HG03442 (cell line): ENCODE measurements around the gene LSM4.
"Not testable (repeated sequence)": the region's sequence is repeated elsewhere in the genome, so short reads cannot be mapped to it uniquely, and the experiment has no call there.

Experiments used
- ATAC-seq: cut with Tn5 transposase; IDR thresholded peaks from one replicate; pipeline ENCODE4 v1.9.1; 2021; ENCODE audit warnings: mild to moderate bottlenecking, moderate library complexity; ENCODE audit not compliant: unreplicated experiment

Gene LSM4

DNA sequence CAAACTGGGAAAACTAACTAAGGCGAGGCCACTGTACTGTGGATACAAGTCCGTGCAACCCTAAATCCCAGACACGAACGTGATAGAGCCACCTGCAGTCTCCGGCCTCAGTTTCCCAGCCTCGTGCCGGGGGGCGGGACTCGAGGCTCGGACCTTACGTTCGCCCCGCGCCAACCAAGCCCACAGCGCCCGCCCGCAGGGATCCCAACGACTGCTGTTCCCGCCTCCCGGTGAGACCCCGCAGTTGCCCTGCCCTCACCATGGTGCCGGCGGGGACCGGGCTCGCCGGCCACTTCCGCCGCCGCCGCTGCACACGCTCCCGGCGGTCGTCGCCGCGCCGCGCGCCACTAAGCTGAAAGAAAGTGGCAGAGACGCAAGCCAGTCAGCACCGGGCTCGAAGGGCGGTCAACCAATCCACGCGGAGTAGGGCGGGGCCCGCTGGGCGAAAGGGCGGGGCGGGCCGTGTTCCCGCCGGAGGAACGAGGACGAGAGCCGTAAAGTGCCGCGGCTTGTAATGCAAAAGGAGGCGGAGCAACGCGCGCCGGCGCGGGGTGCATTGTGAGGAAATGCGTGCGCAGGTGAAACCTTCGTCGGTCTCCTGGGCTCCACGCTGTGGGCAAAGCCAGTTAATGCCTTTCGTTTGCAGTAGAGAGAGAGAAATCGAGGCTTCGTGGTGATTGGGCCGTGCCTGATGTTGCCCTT, at the start of gene LSM4:
LSM4 (minus strand) TSS at position 318 of the 702 bp plus-strand sequence; CDS start at position 262, 56 bp downstream.
- ATAC-seq, result peak; percentile 91

DNA sequence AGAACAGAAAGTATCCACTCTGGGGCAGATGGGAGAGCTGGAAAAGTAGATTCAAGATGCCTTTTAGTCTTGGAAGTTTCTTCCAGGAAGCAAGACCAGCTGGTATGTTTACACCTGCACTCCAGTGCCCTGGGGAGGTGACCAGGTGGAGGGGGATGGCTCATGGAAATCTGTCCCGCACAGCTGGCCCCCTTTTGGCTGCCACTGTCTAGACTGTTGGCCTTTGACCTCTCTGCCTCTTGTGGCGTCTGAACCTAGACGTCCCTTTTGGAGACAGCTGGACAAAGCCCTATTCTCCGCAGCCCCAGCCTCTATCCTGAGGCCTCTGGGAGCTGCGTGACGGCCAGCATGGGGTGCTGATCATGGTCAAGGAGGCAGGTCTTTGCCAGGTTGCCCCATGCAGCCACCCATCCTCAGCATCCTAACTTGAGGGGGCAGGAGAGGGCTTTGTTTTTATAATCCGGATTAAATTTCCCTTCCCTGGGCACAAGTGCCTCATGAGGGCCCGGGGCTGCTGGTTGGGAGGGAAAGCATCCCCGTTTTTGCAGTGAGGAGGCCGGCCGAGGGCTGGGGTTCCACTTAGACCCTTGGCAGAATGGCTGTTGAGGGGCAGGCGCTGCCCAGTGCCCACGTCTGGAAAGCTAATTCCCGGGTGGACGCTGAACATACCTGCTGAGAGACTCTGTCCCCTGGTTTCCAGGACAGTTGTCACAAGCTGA, 45.8 kb upstream of the LSM4 start:
- no peak for ATAC-seq

DNA sequence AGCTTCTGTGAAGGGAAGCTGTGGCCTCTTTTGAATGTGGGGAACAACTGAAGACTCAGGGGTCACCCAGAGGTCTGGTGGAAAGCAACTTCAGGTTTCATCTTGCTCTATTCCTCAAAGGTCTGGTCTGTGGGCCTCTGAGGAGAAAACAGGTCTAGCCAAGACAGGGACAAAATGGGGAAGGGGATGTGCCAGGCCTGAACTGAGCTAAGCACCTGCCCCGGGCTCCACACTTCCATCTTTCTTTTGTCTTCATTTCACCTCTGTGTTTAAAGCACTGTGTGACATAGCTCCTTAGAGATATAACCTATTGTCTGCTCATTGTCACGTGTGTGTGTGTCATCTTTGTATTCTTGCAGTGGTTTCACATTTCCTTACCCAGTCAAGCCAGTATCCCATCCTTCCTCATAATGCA, 43.2 kb upstream of the LSM4 start:
- no peak for ATAC-seq

DNA sequence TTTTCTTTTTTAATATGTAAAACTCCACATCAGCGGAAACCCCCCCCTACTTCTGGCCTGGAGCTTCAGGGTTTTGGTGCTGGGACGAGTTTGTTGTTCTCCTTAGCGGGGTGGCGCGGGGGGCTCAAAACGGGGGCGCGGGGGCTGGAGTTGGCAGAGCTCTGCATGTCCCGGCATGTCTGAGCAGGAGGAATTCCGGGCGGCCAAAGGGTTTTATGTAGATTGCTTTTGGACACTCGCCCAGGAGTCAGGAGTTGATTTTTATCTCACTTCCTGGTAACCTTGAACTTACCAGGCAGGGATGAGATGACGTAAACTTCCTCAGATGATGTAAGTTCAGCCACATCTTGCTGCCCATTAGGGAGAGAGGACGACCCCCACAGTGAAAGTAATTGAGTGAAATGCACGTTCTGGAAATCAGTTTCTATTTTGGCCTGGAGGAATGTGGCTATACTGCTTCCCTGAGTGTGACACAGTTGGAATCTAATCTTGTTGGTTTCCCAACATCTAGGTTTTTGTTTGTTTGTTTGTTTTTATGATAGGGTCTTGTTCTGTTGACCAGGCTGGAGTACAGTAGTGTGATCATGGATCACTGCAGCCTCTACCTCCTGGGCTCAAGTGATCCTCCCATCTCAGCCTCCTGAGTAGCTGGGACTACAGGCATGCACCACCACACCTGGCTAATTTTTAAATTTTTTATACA, 42.1 kb upstream of the LSM4 start:
- no peak for ATAC-seq

DNA sequence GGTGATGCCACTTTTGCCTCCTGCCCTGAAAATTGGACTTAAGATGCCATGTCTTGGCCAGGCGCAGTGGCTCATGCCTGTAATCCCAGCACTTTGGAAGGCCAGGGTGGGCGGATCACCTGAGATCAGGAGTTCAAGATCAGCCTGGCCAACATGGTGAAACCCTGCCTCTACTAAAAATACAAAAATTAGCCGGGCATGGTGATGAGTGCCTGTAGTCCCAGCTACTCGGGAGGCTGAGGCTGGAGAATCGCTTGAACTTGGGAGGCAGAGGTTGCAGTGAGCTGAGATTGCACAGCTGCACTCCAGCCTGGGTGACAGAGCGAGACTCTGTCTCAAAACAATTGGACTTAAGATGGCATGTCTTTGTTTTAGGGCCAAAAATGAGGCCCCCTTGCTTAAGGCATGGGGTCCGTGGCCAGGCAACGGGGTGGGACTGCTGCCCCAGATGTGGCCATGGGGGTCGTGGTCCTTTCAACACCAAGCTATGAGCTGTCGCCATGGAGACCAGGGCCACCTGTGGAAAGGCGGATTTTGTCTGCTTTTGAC, 41.5 kb upstream of the LSM4 start:
- not testable (repeated sequence) for ATAC-seq

DNA sequence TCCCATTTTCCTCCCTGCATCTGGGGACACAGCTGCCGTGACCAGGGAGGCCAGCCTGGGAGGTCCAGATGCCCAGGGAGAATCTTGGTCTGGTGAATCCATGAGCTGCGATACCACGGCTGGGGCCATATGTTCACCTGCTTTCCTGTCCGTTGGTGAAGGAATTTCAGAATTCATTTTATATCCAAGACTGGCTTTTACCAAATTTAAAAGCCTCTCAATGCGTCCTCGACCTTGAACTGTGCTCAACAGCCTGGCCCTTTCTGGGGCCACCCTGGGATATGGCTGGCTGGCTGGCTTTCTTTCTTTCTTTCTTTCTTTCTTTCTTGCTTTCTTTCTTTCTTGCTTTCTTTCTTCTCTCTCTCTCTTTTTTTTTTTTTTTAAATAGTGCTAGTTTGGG, 40.9 kb upstream of the LSM4 start:
- ATAC-seq, result no peak

DNA sequence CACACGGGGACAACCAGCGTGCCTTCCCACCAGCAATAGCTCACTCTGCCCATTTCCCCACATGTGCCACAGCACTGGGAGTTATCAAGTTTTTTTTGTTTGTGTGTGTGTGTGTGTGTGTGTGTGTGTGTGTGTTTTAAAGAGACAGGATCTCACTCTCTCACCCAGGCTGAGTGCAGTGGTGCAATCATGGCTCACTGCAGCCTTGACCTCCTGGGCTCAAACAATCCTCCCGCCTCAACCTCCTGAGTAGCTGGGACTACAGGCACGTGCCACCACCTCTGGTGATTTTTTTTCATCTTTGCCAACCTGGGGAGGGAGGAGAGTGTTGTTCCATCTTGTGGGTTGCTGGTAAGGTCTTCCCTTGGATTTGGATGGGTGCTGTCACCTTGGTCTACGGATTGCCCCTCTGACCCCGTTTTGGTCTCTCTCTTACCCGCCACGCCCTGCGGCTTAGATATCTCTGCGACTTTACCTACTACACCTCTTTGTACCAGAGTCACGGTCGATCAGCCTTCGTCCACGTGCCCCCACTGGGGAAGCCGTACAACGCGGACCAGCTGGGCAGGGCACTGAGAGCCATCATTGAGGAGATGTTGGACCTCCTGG, 40.2 kb upstream of the LSM4 start:
- ATAC-seq, result no peak

DNA sequence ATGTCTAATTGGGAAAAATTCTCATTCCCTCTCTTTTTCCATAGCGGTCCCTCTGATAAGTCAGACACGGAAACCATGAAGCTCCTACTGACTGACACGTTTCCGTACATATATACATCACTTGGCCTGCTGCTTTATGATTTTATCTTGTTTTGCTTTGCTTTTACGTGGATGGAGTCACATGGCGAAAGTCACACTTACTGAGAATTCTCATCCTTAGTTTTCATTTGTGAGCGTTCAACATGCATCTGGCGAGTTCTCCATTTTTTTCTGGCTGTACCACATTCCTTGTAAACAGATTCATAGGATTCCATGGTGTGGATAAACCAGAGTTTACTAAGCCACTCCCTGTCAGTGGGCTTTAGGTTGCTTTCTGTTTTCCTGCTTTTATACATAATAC, 38.8 kb upstream of the LSM4 start:
- no peak for ATAC-seq

DNA sequence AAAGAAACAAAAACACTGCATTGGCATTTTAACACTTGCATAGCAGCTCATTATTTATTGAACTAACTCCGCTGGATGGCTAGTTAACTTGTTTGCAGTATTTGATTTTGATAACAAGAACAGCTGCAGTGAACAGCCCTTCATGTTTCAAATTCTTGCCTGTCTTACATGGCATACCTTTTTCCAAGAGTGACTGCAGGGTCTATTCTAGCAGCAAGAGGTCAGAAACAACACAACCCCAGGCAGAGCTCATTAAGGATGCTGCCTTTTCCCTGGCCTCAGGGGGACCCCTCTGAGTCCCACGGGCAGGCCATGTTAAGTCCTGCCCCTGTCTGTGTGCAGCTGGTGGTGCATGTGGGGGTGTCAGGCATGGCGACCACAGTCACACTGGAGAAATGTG, 34.2 kb upstream of the LSM4 start:
- no peak for ATAC-seq

DNA sequence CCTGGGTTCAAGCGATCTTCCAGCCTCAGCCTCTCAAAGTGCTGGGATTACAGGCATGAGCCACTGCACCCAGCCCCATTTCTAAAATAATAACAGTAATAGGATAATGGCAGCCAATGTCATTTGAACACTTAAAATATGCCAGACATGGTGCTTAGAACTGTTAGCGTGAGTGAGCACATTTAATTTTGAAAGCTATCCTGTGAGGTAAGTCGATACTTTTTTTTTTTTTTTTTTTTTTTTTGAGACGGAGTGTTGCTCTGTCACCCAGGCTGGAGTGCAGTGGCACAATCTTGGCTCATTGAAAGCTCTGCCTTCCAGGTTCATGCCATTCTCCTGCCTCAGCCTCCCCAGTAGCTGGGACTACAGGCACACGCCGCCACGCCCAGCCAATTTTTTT, 31.9 kb upstream of the LSM4 start:
- not testable (repeated sequence) for ATAC-seq

DNA sequence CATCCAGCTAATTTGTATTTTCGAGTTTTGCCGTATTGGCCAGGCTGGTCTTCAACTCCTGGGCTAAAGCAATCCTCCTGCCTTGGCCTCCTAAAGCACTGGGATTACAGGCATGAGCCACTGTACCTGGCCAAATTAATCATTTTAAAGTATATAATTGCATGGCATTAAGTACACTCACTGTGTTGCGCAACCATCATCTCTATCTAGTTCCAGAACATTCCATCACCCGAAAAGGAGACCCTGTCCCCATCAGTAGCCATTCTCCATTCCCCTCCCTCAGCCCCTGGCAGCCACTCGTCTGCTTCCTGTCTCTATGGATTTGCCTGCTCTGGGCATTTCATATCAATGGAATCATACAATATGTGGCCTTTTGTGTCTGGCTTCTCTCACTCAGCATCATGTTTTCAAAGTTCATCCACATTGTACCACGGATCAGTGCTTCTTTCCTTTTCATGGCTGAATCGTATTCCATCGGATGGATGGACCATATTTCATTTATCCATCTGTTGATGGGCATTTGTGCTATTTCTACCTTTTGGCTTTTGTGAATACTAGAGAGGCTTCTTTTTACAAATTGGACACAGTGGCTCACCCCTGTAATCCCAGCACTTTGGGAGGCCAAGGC, 30.6 kb upstream of the LSM4 start:
- no peak for ATAC-seq

DNA sequence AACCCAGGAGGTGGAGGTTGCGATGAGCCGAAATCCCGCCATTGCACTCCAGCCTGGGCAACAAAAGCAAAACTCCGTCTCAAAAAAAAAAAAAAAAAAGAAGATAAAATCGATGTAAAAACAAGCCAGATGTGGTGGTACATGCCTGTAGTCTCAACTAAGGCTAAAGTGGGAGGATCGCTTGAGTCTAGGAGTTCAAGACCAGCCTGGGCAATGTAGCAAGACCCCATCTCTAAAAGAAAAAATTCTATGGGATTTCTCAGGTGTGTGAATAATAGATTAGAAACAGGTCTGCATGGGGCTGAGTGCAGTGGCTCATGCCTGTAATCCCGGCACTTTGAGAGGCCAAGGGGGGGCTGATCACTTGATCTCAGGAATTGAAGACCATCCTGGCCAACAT, 28.7 kb upstream of the LSM4 start:
- no peak for ATAC-seq

DNA sequence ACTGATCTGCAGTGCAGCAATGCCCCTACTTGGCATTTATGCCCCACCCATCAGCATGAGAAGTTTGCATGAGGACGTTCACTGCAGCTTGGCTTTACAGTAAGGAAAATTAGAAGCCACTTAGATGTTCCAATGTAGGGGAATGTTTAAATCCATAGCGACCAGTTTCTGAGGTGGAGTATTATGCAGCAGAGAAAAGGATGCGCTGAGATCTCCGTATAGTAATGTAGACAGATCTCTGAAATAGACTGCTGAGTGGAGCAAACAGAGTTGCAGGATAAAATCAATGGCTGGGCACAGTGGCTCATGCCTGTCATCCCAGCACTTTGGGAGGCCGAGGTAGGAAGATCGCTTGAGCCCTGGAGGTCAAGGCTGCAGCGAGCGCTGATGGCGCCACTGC, 27.6 kb upstream of the LSM4 start:
- ATAC-seq, result no peak

DNA sequence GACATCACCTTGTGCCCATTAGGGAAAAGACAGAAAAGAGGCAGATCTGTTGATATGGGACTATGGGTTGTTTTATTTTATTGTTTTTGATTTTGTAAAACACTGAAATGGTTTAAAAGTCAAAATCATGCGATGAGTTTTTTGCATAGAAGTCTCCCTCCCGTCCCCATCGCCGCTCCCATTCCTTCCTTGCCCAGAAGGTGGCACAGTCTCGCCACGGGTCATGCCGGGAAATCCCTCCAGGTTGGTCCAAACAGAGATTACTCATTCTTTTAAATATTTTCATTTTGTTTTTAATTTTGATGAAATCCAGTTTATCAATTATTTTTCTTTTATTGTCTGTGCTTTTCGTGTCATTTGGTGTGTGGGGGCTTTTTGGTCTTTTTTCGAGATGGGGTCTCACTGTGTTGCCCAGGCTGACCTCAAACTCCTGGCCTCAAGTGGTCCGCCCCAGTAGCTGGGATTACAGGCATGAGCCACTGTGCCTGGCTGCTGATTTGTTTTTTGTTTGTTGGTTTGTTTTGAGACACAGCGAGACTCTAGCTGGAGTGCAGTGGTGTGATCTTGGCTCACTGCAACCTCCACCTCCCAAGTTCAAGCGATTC, 26.8 kb upstream of the LSM4 start:
- no peak for ATAC-seq

DNA sequence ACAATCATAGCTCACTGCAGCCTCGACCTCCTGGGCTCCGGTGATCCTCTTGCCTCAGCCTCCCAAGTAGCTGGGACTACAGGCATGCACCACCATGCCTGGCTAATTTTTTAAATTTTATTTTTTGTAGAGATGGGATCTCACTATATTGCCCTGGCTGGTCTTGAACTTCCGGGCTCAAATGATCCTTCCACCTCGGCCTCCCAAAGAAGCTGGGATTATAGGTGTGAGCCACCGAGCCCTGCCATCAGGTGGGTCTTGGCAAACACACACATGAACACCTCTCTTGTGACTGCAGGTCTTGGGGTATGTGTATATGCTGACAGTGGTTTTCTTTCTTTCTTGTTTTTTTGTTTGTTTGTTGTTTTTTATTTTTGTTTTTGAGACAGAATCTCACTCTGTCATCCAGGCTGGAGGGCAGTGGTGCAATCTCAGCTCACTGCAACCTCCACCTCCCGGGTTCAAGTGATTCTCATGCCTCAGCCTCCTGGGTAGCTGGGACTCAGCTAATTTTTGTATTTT, 26.0 kb upstream of the LSM4 start:
- not testable (repeated sequence) for ATAC-seq

DNA sequence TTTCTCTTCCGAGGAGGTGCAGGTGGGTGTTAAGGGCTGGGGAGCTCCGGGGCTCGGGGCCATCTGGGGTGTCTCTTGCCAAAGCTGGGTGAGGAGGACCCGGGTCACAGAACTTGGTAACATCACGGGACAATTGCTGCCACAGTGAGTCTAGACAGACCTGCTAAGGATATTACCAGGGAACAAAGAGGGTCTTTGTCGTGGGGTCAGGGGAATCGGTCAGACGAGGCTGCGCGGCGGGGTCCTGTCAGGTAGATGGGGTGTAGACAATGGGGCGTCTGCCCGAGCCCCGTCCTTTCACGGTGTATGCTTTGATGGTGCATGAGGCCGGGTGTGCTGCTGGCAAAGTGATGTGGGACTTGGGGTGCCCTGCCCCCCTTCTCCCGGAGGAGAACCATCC, 25.3 kb upstream of the LSM4 start:
- no peak for ATAC-seq

DNA sequence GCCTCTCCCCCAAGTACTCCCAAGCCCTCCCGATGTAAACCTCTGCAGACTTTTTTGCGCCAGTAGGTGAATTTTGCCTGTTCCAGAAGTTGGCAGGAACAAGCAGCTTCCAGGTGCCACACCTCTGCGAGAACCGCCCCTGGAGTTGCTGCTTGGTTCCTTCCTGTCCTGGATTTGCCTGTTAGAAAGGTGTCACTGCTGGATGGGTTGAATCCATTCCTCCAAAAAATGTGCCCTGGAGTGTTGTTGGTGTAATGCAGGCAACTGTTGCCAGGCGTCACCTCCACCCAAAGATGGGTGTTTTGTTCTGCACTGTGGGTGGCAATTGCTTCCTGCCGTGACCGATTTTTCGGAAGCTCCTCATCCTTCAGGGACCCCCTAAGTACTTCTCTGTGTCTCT, 23.2 kb upstream of the LSM4 start:
- ATAC-seq, result no peak

DNA sequence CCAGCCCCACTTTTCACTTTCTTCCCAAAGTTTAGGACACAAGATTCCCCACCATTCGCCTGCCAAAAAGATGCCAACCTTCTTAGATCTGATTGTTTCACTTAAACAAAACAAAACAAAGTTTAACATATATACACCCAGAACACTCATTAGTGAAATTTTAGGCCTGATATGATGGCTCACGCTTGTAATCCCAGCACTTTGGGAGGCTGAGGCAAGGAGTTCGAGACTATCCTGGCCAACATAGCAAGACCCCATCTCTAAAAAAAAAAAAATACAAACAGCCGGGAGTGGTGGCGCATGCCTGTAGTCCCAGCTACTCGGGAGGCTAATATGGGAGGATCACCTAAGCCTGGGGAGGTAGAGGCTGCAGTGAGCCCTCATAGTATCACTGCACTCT, 22.4 kb upstream of the LSM4 start:
- ATAC-seq, result no peak

DNA sequence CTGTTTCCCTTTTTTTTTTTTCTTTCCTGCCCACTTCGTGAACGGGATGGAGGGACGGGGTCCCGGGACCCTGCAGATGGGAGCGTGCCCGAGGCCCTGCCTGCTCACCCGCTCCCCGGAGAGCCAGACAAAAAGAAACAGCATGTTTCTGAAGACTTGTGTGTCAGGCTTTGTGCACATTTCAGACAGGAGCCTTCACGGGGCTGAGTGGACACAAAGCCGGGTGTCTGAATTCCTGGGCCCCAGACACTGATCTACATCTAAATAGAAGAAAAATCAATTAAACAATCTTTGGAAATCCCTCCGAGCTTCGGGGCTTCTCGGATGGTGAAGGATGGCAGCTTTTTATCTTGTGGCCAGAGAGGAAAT, 21.7 kb upstream of the LSM4 start:
- no peak for ATAC-seq

DNA sequence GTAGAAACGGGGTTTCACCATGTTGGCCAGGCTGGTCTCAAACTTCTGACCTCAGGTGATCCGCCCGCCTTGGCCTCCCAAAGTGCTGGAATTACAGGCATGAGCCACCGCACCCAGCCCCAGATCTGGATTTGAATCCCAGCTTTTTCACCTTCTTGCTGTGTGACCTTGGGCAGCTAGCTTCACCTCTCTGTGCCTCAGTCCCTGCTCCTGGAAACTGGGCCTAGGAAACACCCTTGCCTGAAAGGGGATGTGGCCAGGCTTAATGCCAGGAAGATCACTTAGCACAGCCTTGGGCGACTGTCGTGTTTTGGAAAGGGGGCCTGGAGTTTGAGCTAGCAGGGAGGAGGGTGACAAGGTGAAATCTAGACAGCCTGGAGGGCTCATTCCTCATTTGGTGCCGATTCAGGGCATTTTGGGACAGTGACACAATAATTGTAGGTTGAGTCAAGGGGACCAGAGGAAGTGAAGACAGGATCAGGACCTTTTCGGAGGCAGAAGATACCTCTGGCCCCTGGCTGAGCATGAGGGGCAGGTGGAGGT, 19.3 kb upstream of the LSM4 start:
- ATAC-seq, result no peak
